ENCODE results near the gene PTPRA. TPM values are rescaled to one million over a fixed set of nuclear protein-coding genes. Genes with fewer than 3 reads are reported as not detected.
A peak's percentile ranks its signal among the peaks of the same experiment; 100 is the strongest.
"Not testable (repeated sequence)": the region's sequence is repeated elsewhere in the genome, so short reads cannot be mapped to it uniquely, and the experiment has no call there.

PTPRA gene
- total RNA-seq, 2 donors from 2014 or later: 41.4 to 55.5 TPM

- DNase-seq; intact Hi-C loops (cut with DNase I, micrococcal nuclease): not testable (repeated sequence)
- ATAC-seq: peak; percentile 26
These were observed 149.5 kb downstream of the PTPRA start for GRCh38 chr20:3022559-3023490.

- intact Hi-C loops (cut with DNase I, micrococcal nuclease): no loop called here
- DNase-seq: no peak
- ATAC-seq: no peak
These were observed 154.7 kb downstream of the PTPRA start for GRCh38 chr20:3027987-3028386.

GRCh38 chr20:3031524-3032147, 158.4 kb downstream of the PTPRA start:
- ATAC-seq (no peak), DNase-seq (no peak)
- intact Hi-C loops (cut with DNase I, micrococcal nuclease): no loop called here

GRCh38 chr20:3032624-3033023, 159.3 kb downstream of the PTPRA start:
- DNase-seq: no peak
- ATAC-seq: no peak
- intact Hi-C loops (cut with DNase I, micrococcal nuclease): no loop called here

- no peak for ATAC-seq
- no peak for DNase-seq
- intact Hi-C loops (cut with DNase I, micrococcal nuclease): no loop called here
These were observed 164.4 kb downstream of the PTPRA start for GRCh38 chr20:3037654-3038053.

GRCh38 chr20:3038454-3038853, 165.2 kb downstream of the PTPRA start:
- no peak for DNase-seq
- intact Hi-C loops (cut with DNase I, micrococcal nuclease): no loop called here
- no peak for ATAC-seq

GRCh38 chr20:3039426-3039825, 166.1 kb downstream of the PTPRA start:
- intact Hi-C loops (cut with DNase I, micrococcal nuclease): no loop called here
- ATAC-seq: no peak
- DNase-seq: no peak

- no peak for ATAC-seq
- intact Hi-C loops (cut with DNase I, micrococcal nuclease): no loop called here
- DNase-seq: no peak
These were observed 166.8 kb downstream of the PTPRA start for GRCh38 chr20:3040086-3040485.

- no peak for DNase-seq
- no peak for ATAC-seq
These were observed 168.7 kb downstream of the PTPRA start for GRCh38 chr20:3041854-3042409.

GRCh38 chr20:3042625-3043024, 169.3 kb downstream of the PTPRA start:
- DNase-seq (no peak), ATAC-seq (no peak)
- intact Hi-C loops (cut with DNase I, micrococcal nuclease): no loop called here

More at GRCh38 chr20:3041854-3042409, 168.7 kb downstream of the PTPRA start:
- intact Hi-C loops (cut with DNase I, micrococcal nuclease): no loop called here

- ATAC-seq: no peak
- intact Hi-C loops (cut with DNase I, micrococcal nuclease): no loop called here
- no peak for DNase-seq
These were observed 170.0 kb downstream of the PTPRA start, which contains the start of gene GNRH2 for GRCh38 chr20:3043322-3043721. Gene GNRH2, plus strand, starts transcription at chr20:3043622. Its CDS starts 793 bp downstream, at chr20:3044415.

GRCh38 chr20:3044336-3044965, 171.2 kb downstream of the PTPRA start:
- DNase-seq (no peak), ATAC-seq (no peak)
- intact Hi-C loops (cut with DNase I, micrococcal nuclease): no loop called here

- peak; percentile 68 for ATAC-seq
- peak; percentile 82 to 87 for DNase-seq
These were observed 171.9 kb downstream of the PTPRA start for GRCh38 chr20:3045042-3045815.

GRCh38 chr20:3045816-3046676, 172.8 kb downstream of the PTPRA start, which contains the start of gene MRPS26:
Gene MRPS26, plus strand, starts transcription at chr20:3046052. Its CDS starts 17 bp downstream, at chr20:3046069.
- DNase-seq (peak; percentile 90 to 95), ATAC-seq (peak; percentile 90)
- intact Hi-C loops (cut with DNase I, micrococcal nuclease): no loop called here

More at GRCh38 chr20:3045042-3045815, 171.9 kb downstream of the PTPRA start:
- intact Hi-C loops (cut with DNase I, micrococcal nuclease): no loop called here

GRCh38 chr20:3046677-3047462, 173.6 kb downstream of the PTPRA start:
- DNase-seq (peak in 1 of 2 donors; percentile 49), ATAC-seq (peak; percentile 14)
- intact Hi-C loops (cut with DNase I, micrococcal nuclease): no loop called here

- intact Hi-C loops (cut with DNase I, micrococcal nuclease): no loop called here
- ATAC-seq: no peak
These were observed 174.5 kb downstream of the PTPRA start for GRCh38 chr20:3047486-3048419.

More at GRCh38 chr20:3047486-3048419, 174.5 kb downstream of the PTPRA start:
- DNase-seq: no peak
